CD4-positive, CD25-positive, alpha-beta regulatory T cell (primary cell): ENCODE data around the gene PAQR4. TPM values are rescaled to one million over a fixed set of nuclear protein-coding genes. Genes with fewer than 3 reads are reported as not detected.

Experiments used
- ATAC-seq, 2 donors: fragments of 150-1000 bp; cut with Tn5 transposase; one replicate each; pipeline ENCODE4 v1.10.0; 2021; ENCODE audit warnings: low read depth in 2 of 2, moderate number of reproducible peaks in 2 of 2, moderate library complexity in 1 of 2
- DNase-seq, 3 donors: peaks; one replicate each; pipeline versions ENCODE4 v3.0.0 to v3.0.0-alpha.2; 2012 to 2022; ENCODE audit warnings: mixed read lengths in 1 of 3
- H3K27ac ChIP-seq: one replicate; pipeline ENCODE4 v1.7.0; 2013; ENCODE audit warnings: mild to moderate bottlenecking, low read length; ENCODE audit not compliant: insufficient read depth, poor library complexity, severe bottlenecking
- H3K27me3 ChIP-seq: one replicate; pipeline ENCODE4 v1.7.0; 2013; ENCODE audit warnings: low read length; ENCODE audit not compliant: control insufficient read depth, insufficient read depth
- H3K36me3 ChIP-seq: one replicate; pipeline ENCODE4 v1.7.0; 2013; ENCODE audit warnings: mild to moderate bottlenecking, low read length, moderate library complexity; ENCODE audit not compliant: control insufficient read depth, insufficient read depth
- H3K4me1 ChIP-seq: 2 replicates; pipeline ENCODE4 v1.7.0; 2013; ENCODE audit warnings: mild to moderate bottlenecking, low read length; ENCODE audit not compliant: insufficient read depth, control insufficient read depth, poor library complexity, severe bottlenecking
- H3K4me3 ChIP-seq: one replicate; pipeline ENCODE4 v1.7.0; 2013; ENCODE audit warnings: low read depth, mild to moderate bottlenecking, low read length, moderate library complexity
- H3K9me3 ChIP-seq, 2 experiments: 1 replicate in 1 of 2; 2 replicates in 1 of 2; pipeline ENCODE4 v1.7.0; 2013; ENCODE audit warnings: low read length in 2 of 2, mild to moderate bottlenecking in 1 of 2, moderate library complexity in 1 of 2; ENCODE audit not compliant: control insufficient read depth in 2 of 2
- H3K27ac Mint-ChIP-seq, 3 donors: one replicate each; pipeline ENCODE4 v1.8.0; 2020 to 2022; ENCODE audit warnings: mild to moderate bottlenecking in 3 of 3, mixed read lengths in 3 of 3, moderate library complexity in 2 of 3
- H3K27me3 Mint-ChIP-seq: one replicate; pipeline ENCODE4 v1.8.0; 2022; ENCODE audit warnings: mild to moderate bottlenecking, mixed read lengths
- H3K36me3 Mint-ChIP-seq: one replicate; pipeline ENCODE4 v1.8.0; 2020; ENCODE audit warnings: mixed read lengths
- H3K4me1 Mint-ChIP-seq, 4 donors: one replicate each; pipeline ENCODE4 v1.8.0; 2020 to 2022; ENCODE audit warnings: mixed read lengths in 4 of 4, mild to moderate bottlenecking in 1 of 4
- H3K4me3 Mint-ChIP-seq, 4 donors: one replicate each; pipeline ENCODE4 v1.8.0; 2020 to 2022; ENCODE audit warnings: mild to moderate bottlenecking in 4 of 4, mixed read lengths in 4 of 4, moderate library complexity in 3 of 4
- H3K9me3 Mint-ChIP-seq, 7 donors: one replicate each; pipeline ENCODE4 v1.8.0; 2020 to 2022; ENCODE audit warnings: mixed read lengths in 7 of 7, mild to moderate bottlenecking in 3 of 7, moderate library complexity in 2 of 7
- polyA plus RNA-seq, 4 donors: library from polyadenylated mRNA; unstranded; fragments of 300-500 nt; fragmentation: Illumina TruSeq; gene quantifications; one replicate each; pipeline ENCODE4 v1.2.3, GENCODE V29; 2021
- total RNA-seq: library from RNA; stranded (reverse); gene quantifications from one replicate; pipeline ENCODE4 v1.2.3, GENCODE V29; 2022

PAQR4 gene
- total and polyA plus RNA-seq, 5 donors from 2014 or later, result 2.2 to 8.0 (median 5.6) TPM

DNA sequence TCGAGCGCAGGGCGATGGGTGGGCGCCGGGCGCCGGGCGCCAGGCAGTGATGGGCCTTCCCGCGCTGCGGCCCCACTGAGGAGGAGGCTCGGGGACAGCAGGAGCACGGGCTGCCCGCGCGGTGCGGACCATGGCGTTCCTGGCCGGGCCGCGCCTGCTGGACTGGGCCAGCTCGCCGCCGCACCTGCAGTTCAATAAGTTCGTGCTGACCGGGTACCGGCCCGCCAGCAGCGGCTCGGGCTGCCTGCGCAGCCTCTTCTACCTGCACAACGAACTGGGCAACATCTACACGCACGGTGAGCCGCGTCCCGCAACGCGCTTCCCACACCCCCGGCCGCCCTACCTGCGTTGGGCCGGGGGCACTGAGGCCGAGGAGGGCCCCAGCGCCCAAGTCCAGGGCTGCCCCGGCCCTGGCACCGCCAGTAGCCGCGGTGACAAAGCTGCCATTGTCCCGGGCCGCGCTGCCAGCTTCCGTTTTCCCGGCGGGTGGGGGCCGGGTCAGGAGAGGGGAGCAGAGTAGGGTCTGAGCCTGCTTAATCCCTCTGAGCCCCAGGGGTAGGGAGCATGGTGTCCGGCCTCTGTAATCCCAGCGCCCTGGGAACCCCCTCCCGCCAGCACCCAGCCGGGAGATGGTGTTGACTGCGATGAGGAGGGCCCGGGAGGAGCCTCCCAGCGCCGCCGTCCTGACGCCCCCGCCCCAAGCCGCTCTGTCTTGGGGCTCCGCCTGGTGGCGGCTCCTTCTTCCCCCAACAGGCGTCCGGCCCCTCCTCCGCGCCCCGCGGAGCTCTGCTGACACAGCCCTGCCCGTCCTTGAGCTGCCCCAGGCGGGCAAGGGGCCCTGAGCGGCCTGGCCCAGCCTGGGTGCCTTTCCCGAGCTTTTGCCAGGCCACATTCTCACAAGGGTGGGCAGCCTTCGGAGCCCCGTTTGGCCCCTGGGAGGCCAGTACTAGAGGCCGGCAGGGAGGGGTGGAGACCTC, 685 bp downstream of the PAQR4 start:
- peaks cover 0 to 1% (median 0%) of the 10 kb centered on the region in 7 donors for H3K9me3 Mint-ChIP-seq
- no peaks in the 10 kb centered on the region for H3K36me3 Mint-ChIP-seq
- Histone ChIP-seq H3K4me1 (peaks cover 53% of the 10 kb centered on the region), H3K9me3 (no peaks in the 10 kb centered on the region), H3K27ac (no peak overlapping the region), H3K36me3 (no peaks in the 10 kb centered on the region), H3K4me3 (no peak overlapping the region), H3K27me3 (no peaks in the 10 kb centered on the region)
- no peak overlapping the region for H3K27ac Mint-ChIP-seq
- peak; percentile 52 to 54 for ATAC-seq
- H3K27me3 Mint-ChIP-seq, result peaks cover 33% of the 10 kb centered on the region
- DNase-seq, result peak; percentile 48 to 86 (median 51)
- peak overlapping the region; percentile 72 to 86 (median 78) for H3K4me3 Mint-ChIP-seq
- peaks cover 0 to 37% (median 4%) of the 10 kb centered on the region in 4 donors for H3K4me1 Mint-ChIP-seq

GRCh38 chr16:2970563-2970962, 1.4 kb downstream of the PAQR4 start:
- peaks cover 27% of the 10 kb centered on the region for H3K27me3 Mint-ChIP-seq
- no peaks in the 10 kb centered on the region for H3K36me3 Mint-ChIP-seq
- Histone ChIP-seq H3K36me3 (no peaks in the 10 kb centered on the region), H3K4me1 (peaks cover 46% of the 10 kb centered on the region), H3K4me3 (no peak overlapping the region), H3K27ac (no peak overlapping the region), H3K9me3 (no peaks in the 10 kb centered on the region), H3K27me3 (no peaks in the 10 kb centered on the region)
- peaks cover 0 to 1% (median 0%) of the 10 kb centered on the region in 7 donors for H3K9me3 Mint-ChIP-seq
- ATAC-seq, result no peak
- H3K4me1 Mint-ChIP-seq, result peaks cover 0 to 31% (median 4%) of the 10 kb centered on the region in 4 donors
- H3K4me3 Mint-ChIP-seq, result peak overlapping the region; percentile 72 to 86 (median 78)
- DNase-seq, result no peak
- no peak overlapping the region for H3K27ac Mint-ChIP-seq

DNA sequence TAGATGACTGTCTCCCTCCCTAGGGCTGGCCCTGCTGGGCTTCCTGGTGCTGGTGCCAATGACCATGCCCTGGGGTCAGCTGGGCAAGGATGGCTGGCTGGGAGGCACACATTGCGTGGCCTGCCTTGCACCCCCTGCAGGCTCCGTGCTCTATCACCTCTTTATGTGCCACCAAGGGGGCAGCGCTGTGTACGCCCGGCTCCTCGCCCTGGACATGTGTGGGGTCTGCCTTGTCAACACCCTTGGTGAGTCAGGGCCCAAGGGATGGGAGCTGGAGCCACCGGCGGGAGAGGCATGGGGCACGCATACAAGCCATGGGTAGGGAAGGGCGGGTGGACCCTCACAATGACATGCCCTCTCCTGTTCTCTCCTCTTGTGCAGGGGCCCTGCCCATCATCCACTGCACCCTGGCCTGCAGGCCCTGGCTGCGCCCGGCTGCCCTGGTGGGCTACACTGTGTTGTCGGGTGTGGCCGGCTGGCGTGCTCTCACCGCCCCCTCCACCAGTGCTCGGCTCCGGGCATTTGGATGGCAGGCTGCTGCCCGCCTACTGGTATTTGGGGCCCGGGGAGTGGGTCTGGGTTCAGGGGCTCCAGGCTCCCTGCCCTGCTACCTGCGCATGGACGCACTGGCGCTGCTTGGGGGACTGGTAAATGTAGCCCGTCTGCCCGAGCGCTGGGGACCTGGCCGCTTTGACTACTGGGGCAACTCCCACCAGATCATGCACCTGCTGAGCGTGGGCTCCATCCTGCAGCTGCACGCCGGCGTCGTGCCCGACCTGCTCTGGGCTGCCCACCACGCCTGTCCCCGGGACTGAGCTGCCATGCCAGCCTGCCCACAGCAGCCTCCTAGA, 2.2 kb downstream of the PAQR4 start:
- Histone ChIP-seq H3K36me3 (no peaks in the 10 kb centered on the region), H3K9me3 (no peaks in the 10 kb centered on the region), H3K4me3 (no peak overlapping the region), H3K27me3 (no peaks in the 10 kb centered on the region), H3K27ac (no peak overlapping the region), H3K4me1 (peaks cover 39% of the 10 kb centered on the region)
- Mint-ChIP-seq H3K9me3 (peaks cover 0 to 1% (median 0%) of the 10 kb centered on the region in 7 donors), H3K36me3 (no peaks in the 10 kb centered on the region), H3K4me3 (peak overlapping the region; percentile 72 to 86 (median 78)), H3K4me1 (peaks cover 0 to 28% (median 4%) of the 10 kb centered on the region in 4 donors), H3K27me3 (peaks cover 22% of the 10 kb centered on the region), H3K27ac (no peak overlapping the region)
- DNase-seq, result no peak
- ATAC-seq, result no peak

DNA sequence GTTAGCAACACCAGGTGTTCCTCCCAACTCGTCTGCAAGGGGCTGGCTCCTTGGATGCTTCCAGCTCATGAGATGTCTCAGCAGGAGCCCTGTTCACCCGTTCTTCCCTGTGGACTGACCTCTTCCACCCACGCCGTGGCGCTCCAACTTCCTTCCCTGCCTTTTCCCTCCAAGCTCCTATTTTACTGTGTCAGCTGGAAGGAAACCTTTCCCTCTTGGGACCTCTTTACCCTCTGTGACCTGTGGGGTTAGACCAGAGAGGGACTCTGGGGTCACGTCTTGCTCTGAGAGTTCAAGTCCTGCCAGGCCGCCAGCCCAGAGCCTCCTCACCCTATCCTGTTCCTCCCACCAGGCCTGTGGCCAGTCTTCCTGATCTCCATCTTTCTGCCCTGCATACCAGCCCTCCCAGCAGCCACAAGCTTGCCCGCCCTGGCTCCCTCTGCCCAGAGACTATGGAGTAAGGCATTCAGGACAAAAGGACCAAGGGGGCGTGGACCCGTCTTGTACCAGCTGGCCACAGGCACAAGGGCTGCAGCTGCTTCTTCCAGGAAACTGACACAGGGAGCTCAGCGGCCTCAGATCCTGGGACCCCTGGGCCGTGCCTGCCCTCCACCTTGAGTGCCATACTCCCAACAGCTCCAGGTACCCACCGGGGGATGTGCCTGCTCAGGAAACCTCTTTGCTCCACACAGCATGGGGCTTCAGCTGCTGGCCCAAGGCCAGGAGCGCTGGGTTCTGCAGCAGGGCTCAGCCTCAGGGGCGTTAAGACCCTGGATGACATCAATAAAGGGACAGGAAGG, 3.0 kb downstream of the PAQR4 start:
- Histone ChIP-seq H3K4me1 (peaks cover 31% of the 10 kb centered on the region), H3K27ac (no peak overlapping the region), H3K36me3 (no peaks in the 10 kb centered on the region), H3K27me3 (no peaks in the 10 kb centered on the region), H3K4me3 (no peak overlapping the region), H3K9me3 (no peaks in the 10 kb centered on the region)
- no peak overlapping the region for H3K27ac Mint-ChIP-seq
- no peaks in the 10 kb centered on the region for H3K36me3 Mint-ChIP-seq
- peak overlapping the region in 1 of 4 donors; percentile 81 for H3K4me3 Mint-ChIP-seq
- peaks cover 22% of the 10 kb centered on the region for H3K27me3 Mint-ChIP-seq
- DNase-seq (no peak), ATAC-seq (no peak)
- peaks cover 0 to 28% (median 4%) of the 10 kb centered on the region in 4 donors for H3K4me1 Mint-ChIP-seq
- H3K9me3 Mint-ChIP-seq, result peaks cover 0 to 1% (median 0%) of the 10 kb centered on the region in 7 donors

DNA sequence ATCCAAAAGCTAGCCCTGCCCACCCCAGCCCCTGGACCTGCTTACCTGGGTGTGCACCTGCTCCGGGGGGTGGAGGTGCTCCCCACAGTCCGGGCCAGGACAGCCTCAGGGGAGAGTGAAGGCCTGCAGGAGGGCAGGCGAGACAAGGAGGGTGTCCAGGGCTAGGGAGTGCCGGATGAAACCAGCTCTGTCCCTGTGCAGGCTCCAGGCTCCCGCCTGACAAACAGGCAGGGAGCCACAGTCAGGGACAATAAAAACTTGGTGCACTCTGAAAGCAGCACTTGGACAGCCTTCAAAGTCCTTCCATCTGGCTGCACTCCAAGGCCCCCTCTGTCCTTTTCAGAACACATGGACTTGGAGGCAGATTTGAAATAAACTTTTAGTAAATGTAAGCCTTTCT, 3.9 kb downstream of the PAQR4 start:
- Mint-ChIP-seq H3K4me3 (peak overlapping the region in 1 of 4 donors; percentile 12), H3K9me3 (peaks cover 0 to 1% (median 0%) of the 10 kb centered on the region in 7 donors), H3K4me1 (peaks cover 0 to 23% (median 4%) of the 10 kb centered on the region in 4 donors), H3K27me3 (peaks cover 19% of the 10 kb centered on the region), H3K27ac (no peak overlapping the region), H3K36me3 (no peaks in the 10 kb centered on the region)
- DNase-seq, result no peak
- H3K4me3 ChIP-seq, result no peak overlapping the region
- H3K4me1 ChIP-seq, result peaks cover 22% of the 10 kb centered on the region
- H3K27me3 ChIP-seq, result no peaks in the 10 kb centered on the region
- H3K9me3 ChIP-seq, result no peaks in the 10 kb centered on the region
- H3K27ac ChIP-seq, result no peak overlapping the region
- H3K36me3 ChIP-seq, result no peaks in the 10 kb centered on the region
- ATAC-seq, result no peak

GRCh38 chr16:2973605-2974318, 4.6 kb downstream of the PAQR4 start:
- ATAC-seq (no peak), DNase-seq (no peak)
- H3K9me3 Mint-ChIP-seq, result no peaks in the 10 kb centered on the region
- no peak overlapping the region for H3K27ac ChIP-seq
- peak overlapping the region in 1 of 4 donors; percentile 12 for H3K4me3 Mint-ChIP-seq
- H3K4me3 ChIP-seq, result no peak overlapping the region
- H3K4me1 Mint-ChIP-seq, result peaks cover 0 to 16% (median 0%) of the 10 kb centered on the region in 4 donors
- peaks cover 13% of the 10 kb centered on the region for H3K27me3 Mint-ChIP-seq
- H3K4me1 ChIP-seq, result peaks cover 15% of the 10 kb centered on the region
- H3K36me3 Mint-ChIP-seq, result no peaks in the 10 kb centered on the region
- no peaks in the 10 kb centered on the region for H3K36me3 ChIP-seq
- no peaks in the 10 kb centered on the region for H3K9me3 ChIP-seq
- H3K27me3 ChIP-seq, result no peaks in the 10 kb centered on the region
- no peak overlapping the region for H3K27ac Mint-ChIP-seq
